Prostate gland (tissue), 2 donors: ENCODE results near the gene CCDC182.

Source experiments
- POLR2A ChIP-seq: fragments of 450-650 bp; IDR thresholded peaks from one replicate; pipeline ENCODE4 v1.6.1; 2016; ENCODE audit warnings: antibody characterized with exemption, mild to moderate bottlenecking
- TF ChIP-seq, protein P1 (sequence below), 4 experiments: fragments of 200-600 bp in 2 of 4; fragments of 450-650 bp in 2 of 4; sonication (generic) in 2 of 4; IDR thresholded peaks; 1 replicate in 3 of 4; 2 replicates in 1 of 4; pipeline ENCODE4 v1.5.1; 2016 to 2019; ENCODE audit warnings: antibody characterized with exemption in 4 of 4, mild to moderate bottlenecking in 2 of 4, moderate library complexity in 2 of 4

GRCh38 chr17:57750109-57750871, 5.2 kb upstream of the CCDC182 start:
- TF ChIP-seq, protein P1, sequence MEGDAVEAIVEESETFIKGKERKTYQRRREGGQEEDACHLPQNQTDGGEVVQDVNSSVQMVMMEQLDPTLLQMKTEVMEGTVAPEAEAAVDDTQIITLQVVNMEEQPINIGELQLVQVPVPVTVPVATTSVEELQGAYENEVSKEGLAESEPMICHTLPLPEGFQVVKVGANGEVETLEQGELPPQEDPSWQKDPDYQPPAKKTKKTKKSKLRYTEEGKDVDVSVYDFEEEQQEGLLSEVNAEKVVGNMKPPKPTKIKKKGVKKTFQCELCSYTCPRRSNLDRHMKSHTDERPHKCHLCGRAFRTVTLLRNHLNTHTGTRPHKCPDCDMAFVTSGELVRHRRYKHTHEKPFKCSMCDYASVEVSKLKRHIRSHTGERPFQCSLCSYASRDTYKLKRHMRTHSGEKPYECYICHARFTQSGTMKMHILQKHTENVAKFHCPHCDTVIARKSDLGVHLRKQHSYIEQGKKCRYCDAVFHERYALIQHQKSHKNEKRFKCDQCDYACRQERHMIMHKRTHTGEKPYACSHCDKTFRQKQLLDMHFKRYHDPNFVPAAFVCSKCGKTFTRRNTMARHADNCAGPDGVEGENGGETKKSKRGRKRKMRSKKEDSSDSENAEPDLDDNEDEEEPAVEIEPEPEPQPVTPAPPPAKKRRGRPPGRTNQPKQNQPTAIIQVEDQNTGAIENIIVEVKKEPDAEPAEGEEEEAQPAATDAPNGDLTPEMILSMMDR (IDR thresholded peaks at IDR 0.05) = no peak
- no peak for TF ChIP-seq POLR2A
